Left hindlimb (tissue), 1 donor: ENCODE data around the gene OR7G1.
"Not testable (repeated sequence)": the region's sequence is repeated elsewhere in the genome, so short reads cannot be mapped to it uniquely, and the experiment has no call there.

ENCODE experiments used
- DNase-seq: peaks from one replicate; pipeline ENCODE4 v3.0.0-alpha.2; 2018

OR7G1 gene

DNA sequence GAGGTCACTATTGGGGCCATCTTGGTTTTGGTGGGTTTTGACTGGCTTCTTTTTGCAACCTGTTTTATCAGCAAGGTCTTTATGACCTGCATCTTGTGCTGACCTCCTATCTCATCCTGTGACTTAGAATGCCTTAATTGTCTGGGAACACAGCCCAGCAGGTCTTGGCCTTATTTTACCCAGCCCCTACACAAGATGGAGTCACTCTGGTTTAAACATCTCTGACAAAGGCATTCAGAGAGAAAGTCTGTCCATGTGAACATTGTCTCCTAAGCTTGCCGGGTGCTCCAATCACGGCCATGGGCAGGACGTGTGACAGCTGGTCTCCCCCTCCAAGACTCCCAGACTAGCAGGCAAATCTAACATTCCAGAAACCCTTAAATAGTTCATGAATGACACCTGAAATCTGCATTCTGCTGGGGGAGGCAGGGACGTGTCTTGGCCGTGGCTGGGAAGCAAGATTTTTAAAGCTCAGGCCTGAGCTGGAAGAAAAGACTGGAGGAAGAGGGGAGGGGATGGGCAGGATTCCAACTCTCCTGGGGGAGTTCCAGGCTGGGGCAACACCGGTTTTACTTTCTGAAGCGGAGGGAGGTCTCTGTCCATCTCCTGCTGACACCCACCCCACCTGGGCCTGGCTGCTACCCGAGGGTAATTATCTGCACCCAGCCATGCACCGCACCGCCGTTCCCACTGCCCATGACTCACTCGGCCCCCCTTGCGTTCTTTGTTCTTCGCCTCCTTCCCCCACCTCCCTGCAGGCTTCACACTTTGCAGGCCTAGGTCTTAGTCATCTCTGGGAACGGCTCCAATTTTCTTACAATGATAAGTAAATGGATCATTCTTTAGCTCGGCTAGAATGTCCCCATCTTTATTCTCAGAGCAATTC lies 40.3 kb downstream of the OR7G1 start:
- peak; percentile 78 for DNase-seq

- DNase-seq = no peak
Observed at GRCh38 chr19:9073806-9074205, 41.8 kb downstream of the OR7G1 start.

DNA sequence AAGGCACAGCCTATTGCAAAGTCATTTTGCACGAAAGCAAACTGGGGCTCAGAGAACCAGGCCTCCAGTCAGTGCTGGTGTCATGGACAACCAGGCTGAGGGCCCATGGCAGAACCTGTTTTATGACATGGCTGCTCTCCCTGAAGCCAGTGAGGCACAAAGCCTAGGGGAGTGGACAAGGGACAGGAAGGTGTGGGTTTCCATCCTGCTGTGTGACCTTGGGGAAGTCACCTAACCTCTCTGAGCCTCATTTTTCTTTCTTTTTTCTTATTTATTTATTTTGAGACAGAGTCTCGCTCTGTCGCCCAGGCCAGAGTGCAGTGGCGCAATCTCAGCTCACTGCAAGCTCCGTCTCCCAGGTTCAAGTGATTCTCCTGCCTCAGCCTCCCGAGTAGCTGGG lies 43.8 kb downstream of the OR7G1 start:
- DNase-seq = not testable (repeated sequence)

DNA sequence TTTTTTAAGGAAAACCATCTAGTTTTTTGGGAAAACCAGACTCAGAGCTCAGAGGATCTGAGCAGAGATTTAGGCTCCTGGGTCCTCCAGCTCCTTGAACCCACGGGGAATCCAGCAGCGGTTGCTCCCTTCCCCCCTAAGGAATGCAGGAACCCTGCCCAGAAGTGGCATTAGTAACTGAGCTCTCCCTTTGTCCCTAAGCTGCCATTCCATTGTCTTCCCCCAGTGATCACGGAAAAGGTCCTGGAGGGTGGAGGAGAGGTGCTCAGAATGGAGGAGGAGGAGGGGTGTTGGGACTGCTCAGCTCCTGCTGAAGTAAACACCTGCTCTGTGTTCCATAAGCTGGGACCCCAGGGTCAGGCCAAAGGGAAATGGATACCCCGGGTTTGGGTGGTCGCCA lies 45.5 kb downstream of the OR7G1 start:
- DNase-seq = no peak

DNA sequence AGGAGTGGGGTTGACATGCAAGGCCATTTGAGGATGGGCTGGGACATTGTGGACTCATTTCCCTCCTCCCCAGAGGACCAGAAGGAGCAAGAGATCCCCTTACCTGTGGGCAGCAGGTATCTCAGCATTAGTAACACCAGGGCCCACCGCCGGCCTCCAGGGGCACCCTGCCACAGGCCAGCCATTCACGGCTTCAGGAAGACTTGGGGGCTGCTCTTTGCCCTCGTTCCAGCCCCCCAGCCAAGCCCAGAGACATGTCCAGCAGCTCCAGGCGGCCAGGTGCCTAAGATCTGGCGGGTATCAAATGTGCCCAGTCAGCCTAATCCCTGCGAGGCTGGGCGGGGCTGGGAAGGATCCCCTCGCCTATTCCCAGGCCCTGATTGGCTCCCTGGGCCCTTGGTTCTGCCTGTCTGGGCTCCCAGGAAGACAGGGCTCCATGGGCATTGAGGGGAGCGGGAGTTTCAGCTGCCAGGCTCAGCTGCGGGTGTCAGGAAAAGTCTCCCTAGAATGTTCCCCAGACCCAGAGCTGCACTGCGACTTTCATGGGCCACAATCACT lies 50.0 kb downstream of the OR7G1 start:
- DNase-seq = no peak
